Measurements from ENCODE around the gene IRAK1. TPM values are rescaled to one million over a fixed set of nuclear protein-coding genes. Genes with fewer than 3 reads are reported as not detected.
A peak's percentile ranks its signal among the peaks of the same experiment; 100 is the strongest.

The IRAK1 gene
- total RNA-seq, 1 experiment from 2014 or later, result 76.0 TPM

DNA sequence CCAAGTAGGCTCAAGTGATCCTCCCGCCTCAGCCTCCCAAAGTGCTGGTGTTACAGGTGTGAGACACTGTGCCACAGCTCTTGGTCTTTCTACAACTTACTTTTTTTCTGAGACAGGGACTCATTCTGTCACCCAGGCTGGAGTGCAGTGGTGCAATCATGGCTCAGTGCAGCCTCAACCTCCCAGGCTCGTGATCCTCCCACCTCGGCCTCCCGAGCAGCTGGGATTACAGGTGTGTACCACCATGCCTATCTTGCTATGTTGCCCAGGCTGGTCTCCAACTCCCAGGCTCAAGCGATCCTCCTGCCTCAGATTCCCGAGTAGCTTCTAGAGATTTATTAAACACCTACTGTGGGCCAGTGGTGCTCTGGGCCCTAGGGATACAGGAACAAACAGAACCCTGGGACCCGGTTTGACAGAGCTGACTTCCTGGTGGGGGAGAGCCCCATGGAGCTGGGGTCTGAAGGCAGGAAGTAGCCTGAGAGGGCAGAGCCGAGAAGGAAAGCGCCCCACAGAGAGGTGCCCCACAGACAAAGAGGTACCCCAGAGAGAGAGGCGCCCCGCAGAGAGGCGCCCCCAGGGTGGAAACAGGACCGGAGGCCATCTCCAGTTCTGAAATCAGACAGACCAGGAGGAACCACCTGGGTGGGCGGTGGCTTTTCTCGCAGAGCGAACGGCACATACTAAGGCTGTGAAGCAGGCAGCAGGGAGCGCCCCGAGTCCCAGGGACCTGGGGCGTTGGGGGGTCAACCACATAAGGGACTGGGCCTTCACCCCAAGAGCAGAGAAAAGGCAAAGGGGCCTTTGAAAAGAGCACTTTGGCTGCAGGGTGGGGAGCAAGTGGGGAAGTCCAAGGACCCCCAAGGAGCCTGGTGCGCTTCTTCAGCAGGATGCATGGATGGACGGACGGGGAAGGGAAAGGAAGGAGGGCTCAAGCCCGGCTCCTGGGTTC, 5.0 kb downstream of the IRAK1 start:
- Histone ChIP-seq H3K9me3 (ENCODE audit: low read length) (no peaks in the 10 kb centered on the region), H3K36me3 (ENCODE audit: insufficient read depth, low read length) (peaks cover 3% of the 10 kb centered on the region; the same call in 1 of the 2 replicates), H4K20me1 (ENCODE audit: insufficient read depth, low read depth, low read length) (peaks cover 5% of the 10 kb centered on the region; the same call in 1 of the 2 replicates), H3K79me2 (ENCODE audit: low read length) (peaks cover 20% of the 10 kb centered on the region), H2AFZ (ENCODE audit: low read length) (no peak overlapping the region), H3K4me1 (ENCODE audit: low read length) (peaks cover 7% of the 10 kb centered on the region), H3K27ac (ENCODE audit: low read length) (no peak overlapping the region), H3K9ac (ENCODE audit: low read length) (no peak overlapping the region), H3K4me3 (ENCODE audit: low read length) (no peak overlapping the region), H3K9me2 (replicated peaks; ENCODE audit: insufficient read depth, low read length) (no peaks in the 10 kb centered on the region), H3K4me2 (ENCODE audit: low read depth, low read length, poor library complexity, severe bottlenecking) (no peak overlapping the region), H3K27me3 (ENCODE audit: low read length) (no peaks in the 10 kb centered on the region)
- DNase-seq, result no peak

DNA sequence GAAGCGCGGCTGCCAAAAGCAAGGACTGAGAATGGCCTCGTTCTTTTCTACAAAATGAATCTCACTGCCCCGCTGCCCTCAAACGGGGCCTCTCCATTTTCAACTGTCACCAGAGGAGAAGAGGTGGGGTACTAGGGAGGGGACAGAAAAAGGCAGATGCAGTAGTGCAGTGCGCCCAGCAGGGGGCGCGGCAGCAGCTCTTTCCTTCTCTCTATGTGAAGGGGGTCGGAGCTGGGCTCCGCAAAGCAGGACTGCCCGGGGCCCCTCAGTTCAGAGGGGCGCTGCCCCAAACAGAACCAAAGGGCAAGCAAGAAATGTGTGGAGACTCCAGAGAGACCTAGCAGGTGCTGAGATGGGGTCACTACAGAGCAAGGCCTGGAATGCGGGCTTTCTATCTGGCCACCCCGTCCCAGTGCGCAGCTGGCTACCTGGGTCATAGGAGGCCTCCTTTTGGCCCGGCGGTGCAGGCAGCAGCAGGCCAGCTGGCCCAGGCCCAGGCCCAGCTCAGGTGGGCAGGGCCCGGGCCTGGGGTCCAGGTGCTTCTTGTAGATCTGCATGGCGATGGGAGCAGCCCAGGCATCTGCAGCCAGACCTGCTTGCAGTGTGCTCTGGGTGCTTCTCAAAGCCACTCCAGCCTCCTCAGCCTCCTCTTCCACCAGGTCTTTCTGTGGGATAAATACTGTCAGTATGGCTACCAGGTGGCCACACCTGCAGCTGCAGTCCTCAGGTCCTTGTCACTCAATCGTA, 5.9 kb downstream of the IRAK1 start:
- peak; percentile 81 for DNase-seq
- Histone ChIP-seq H3K4me1 (ENCODE audit: low read length) (peaks cover 7% of the 10 kb centered on the region), H2AFZ (ENCODE audit: low read length) (no peak overlapping the region), H3K36me3 (ENCODE audit: insufficient read depth, low read length) (peaks cover 3% of the 10 kb centered on the region; the same call in 1 of the 2 replicates), H4K20me1 (ENCODE audit: insufficient read depth, low read depth, low read length) (peaks cover 5% of the 10 kb centered on the region; the same call in 1 of the 2 replicates), H3K4me2 (ENCODE audit: low read depth, low read length, poor library complexity, severe bottlenecking) (no peak overlapping the region), H3K27me3 (ENCODE audit: low read length) (no peaks in the 10 kb centered on the region), H3K4me3 (ENCODE audit: low read length) (no peak overlapping the region), H3K27ac (ENCODE audit: low read length) (no peak overlapping the region), H3K9me2 (replicated peaks; ENCODE audit: insufficient read depth, low read length) (no peaks in the 10 kb centered on the region), H3K9ac (ENCODE audit: low read length) (no peak overlapping the region), H3K79me2 (ENCODE audit: low read length) (peaks cover 14% of the 10 kb centered on the region), H3K9me3 (ENCODE audit: low read length) (no peaks in the 10 kb centered on the region)

- no peak overlapping the region for H2AFZ ChIP-seq (ENCODE audit: low read length)
- H3K9ac ChIP-seq (ENCODE audit: low read length), result no peak overlapping the region
- no peak overlapping the region for H3K4me2 ChIP-seq (ENCODE audit: low read depth, low read length, poor library complexity, severe bottlenecking)
- no peak overlapping the region for H3K4me3 ChIP-seq (ENCODE audit: low read length)
- peaks cover 6% of the 10 kb centered on the region for H3K79me2 ChIP-seq (ENCODE audit: low read length)
- H3K9me2 ChIP-seq (replicated peaks; ENCODE audit: insufficient read depth, low read length), result no peaks in the 10 kb centered on the region
- no peak overlapping the region for H3K27ac ChIP-seq (ENCODE audit: low read length)
- peaks cover 5% of the 10 kb centered on the region; the same call in 1 of the 2 replicates for H4K20me1 ChIP-seq (ENCODE audit: insufficient read depth, low read depth, low read length)
- H3K4me1 ChIP-seq (ENCODE audit: low read length), result peaks cover 3% of the 10 kb centered on the region
- no peaks in the 10 kb centered on the region for H3K9me3 ChIP-seq (ENCODE audit: low read length)
- DNase-seq, result no peak
- H3K27me3 ChIP-seq (ENCODE audit: low read length), result no peaks in the 10 kb centered on the region
- peaks cover 3% of the 10 kb centered on the region; the same call in 1 of the 2 replicates for H3K36me3 ChIP-seq (ENCODE audit: insufficient read depth, low read length)
Measured at GRCh38 chrX:154013001-154013421, 6.7 kb downstream of the IRAK1 start.

DNA sequence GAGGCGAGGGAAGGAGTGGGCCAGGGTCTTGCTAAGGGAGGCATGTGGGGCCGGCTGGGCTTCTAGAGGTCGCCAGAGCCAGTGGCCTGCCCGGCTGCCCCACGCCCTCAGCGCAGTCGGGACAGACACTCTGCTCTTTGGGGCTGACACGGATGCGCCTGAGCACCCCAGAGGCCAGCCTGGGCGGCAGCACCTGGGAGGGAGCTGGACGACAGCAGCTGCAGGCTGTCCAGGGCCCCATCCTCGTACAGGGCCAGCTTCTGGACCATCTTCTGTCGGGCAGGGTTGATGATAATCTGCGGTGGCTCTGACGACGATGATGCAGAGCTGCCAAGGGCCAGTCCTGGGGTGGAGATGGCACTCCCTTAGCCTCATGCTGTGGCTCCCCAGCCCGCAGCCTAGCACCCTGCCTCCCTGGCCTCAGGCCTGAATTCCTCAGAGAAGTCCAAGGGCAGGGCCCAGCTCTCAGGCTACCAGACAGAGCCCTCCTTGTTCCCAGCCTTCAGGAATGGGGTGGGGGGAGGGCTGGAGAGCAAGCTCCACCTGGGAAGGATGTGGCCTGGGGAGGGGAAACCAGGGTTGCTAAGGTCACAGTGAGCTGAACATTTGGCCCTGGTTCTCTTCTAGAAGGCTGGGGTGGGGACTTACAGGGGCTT, 7.2 kb downstream of the IRAK1 start:
- H2AFZ ChIP-seq (ENCODE audit: low read length), result no peak overlapping the region
- H4K20me1 ChIP-seq (ENCODE audit: insufficient read depth, low read depth, low read length), result peaks cover 5% of the 10 kb centered on the region; the same call in 1 of the 2 replicates
- H3K27me3 ChIP-seq (ENCODE audit: low read length), result no peaks in the 10 kb centered on the region
- no peak overlapping the region for H3K4me2 ChIP-seq (ENCODE audit: low read depth, low read length, poor library complexity, severe bottlenecking)
- H3K9me2 ChIP-seq (replicated peaks; ENCODE audit: insufficient read depth, low read length), result no peaks in the 10 kb centered on the region
- H3K79me2 ChIP-seq (ENCODE audit: low read length), result peaks cover 3% of the 10 kb centered on the region; the same call in 1 of the 2 replicates
- no peak overlapping the region for H3K4me3 ChIP-seq (ENCODE audit: low read length)
- H3K9me3 ChIP-seq (ENCODE audit: low read length), result no peaks in the 10 kb centered on the region
- DNase-seq, result no peak
- H3K9ac ChIP-seq (ENCODE audit: low read length), result no peak overlapping the region
- peaks cover 3% of the 10 kb centered on the region; the same call in 1 of the 2 replicates for H3K36me3 ChIP-seq (ENCODE audit: insufficient read depth, low read length)
- H3K27ac ChIP-seq (ENCODE audit: low read length), result no peak overlapping the region
- no peaks in the 10 kb centered on the region for H3K4me1 ChIP-seq (ENCODE audit: low read length)

- Histone ChIP-seq H3K79me2 (ENCODE audit: low read length) (no peaks in the 10 kb centered on the region), H3K9me2 (replicated peaks; ENCODE audit: insufficient read depth, low read length) (no peaks in the 10 kb centered on the region), H3K27me3 (ENCODE audit: low read length) (no peaks in the 10 kb centered on the region), H4K20me1 (ENCODE audit: insufficient read depth, low read depth, low read length) (peaks cover 5% of the 10 kb centered on the region; the same call in 1 of the 2 replicates), H3K9ac (ENCODE audit: low read length) (no peak overlapping the region), H3K36me3 (ENCODE audit: insufficient read depth, low read length) (peaks cover 3% of the 10 kb centered on the region; the same call in 1 of the 2 replicates), H3K4me1 (ENCODE audit: low read length) (no peaks in the 10 kb centered on the region), H3K4me2 (ENCODE audit: low read depth, low read length, poor library complexity, severe bottlenecking) (no peak overlapping the region), H3K9me3 (ENCODE audit: low read length) (no peaks in the 10 kb centered on the region), H2AFZ (ENCODE audit: low read length) (no peak overlapping the region), H3K27ac (ENCODE audit: low read length) (no peak overlapping the region), H3K4me3 (ENCODE audit: low read length) (no peak overlapping the region)
- DNase-seq, result no peak
Measured at GRCh38 chrX:154011376-154012335, 8.0 kb downstream of the IRAK1 start.

GRCh38 chrX:154010330-154011087, 9.2 kb downstream of the IRAK1 start:
- H3K9me3 ChIP-seq (ENCODE audit: low read length), result no peaks in the 10 kb centered on the region
- H3K4me2 ChIP-seq (ENCODE audit: low read depth, low read length, poor library complexity, severe bottlenecking), result no peak overlapping the region
- DNase-seq, result no peak
- H3K27ac ChIP-seq (ENCODE audit: low read length), result no peak overlapping the region
- H3K9me2 ChIP-seq (replicated peaks; ENCODE audit: insufficient read depth, low read length), result no peaks in the 10 kb centered on the region
- H3K27me3 ChIP-seq (ENCODE audit: low read length), result no peaks in the 10 kb centered on the region
- no peak overlapping the region for H3K4me3 ChIP-seq (ENCODE audit: low read length)
- H2AFZ ChIP-seq (ENCODE audit: low read length), result no peak overlapping the region
- H3K4me1 ChIP-seq (ENCODE audit: low read length), result no peaks in the 10 kb centered on the region
- H3K9ac ChIP-seq (ENCODE audit: low read length), result no peak overlapping the region
- H3K36me3 ChIP-seq (ENCODE audit: insufficient read depth, low read length), result peaks cover 3% of the 10 kb centered on the region; the same call in 1 of the 2 replicates
- H4K20me1 ChIP-seq (ENCODE audit: insufficient read depth, low read depth, low read length), result peaks cover 5% of the 10 kb centered on the region; the same call in 1 of the 2 replicates
- no peaks in the 10 kb centered on the region for H3K79me2 ChIP-seq (ENCODE audit: low read length)

DNA sequence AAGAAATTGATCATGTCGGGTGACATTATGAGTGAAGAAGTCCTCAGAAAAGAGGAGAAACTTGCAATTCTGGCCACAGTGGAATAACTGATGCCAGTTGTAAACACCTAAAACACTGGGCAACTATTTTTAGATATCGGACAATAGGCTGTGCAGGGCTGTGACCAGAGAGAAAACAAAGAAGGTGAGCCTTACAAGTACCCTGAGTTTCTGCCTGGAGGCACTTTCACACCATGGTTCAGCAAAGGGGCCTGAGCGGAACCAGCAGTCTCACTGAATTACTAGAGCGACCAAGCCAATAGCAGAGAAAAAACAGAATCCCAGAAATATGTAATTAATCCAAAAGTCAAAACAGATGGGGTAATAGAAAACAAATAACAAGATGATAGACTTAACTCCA, 11.2 kb downstream of the IRAK1 start:
- H3K9me2 ChIP-seq (replicated peaks; ENCODE audit: insufficient read depth, low read length), result no peaks in the 10 kb centered on the region
- DNase-seq, result no peak
- H3K9me3 ChIP-seq (ENCODE audit: low read length), result no peaks in the 10 kb centered on the region
- no peaks in the 10 kb centered on the region for H3K79me2 ChIP-seq (ENCODE audit: low read length)
- peaks cover 3% of the 10 kb centered on the region; the same call in 1 of the 2 replicates for H3K36me3 ChIP-seq (ENCODE audit: insufficient read depth, low read length)
- no peak overlapping the region for H3K4me2 ChIP-seq (ENCODE audit: low read depth, low read length, poor library complexity, severe bottlenecking)
- H3K27me3 ChIP-seq (ENCODE audit: low read length), result no peaks in the 10 kb centered on the region
- no peak overlapping the region for H3K4me3 ChIP-seq (ENCODE audit: low read length)
- H4K20me1 ChIP-seq (ENCODE audit: insufficient read depth, low read depth, low read length), result peaks cover 5% of the 10 kb centered on the region; the same call in 1 of the 2 replicates
- H3K27ac ChIP-seq (ENCODE audit: low read length), result no peak overlapping the region
- H2AFZ ChIP-seq (ENCODE audit: low read length), result no peak overlapping the region
- H3K4me1 ChIP-seq (ENCODE audit: low read length), result no peaks in the 10 kb centered on the region
- H3K9ac ChIP-seq (ENCODE audit: low read length), result no peak overlapping the region

Measured in Karpas-422 (cell line).